Uterus (tissue), 2 donors: ENCODE results near the gene ADCY5.

ENCODE experiments used
- POLR2A ChIP-seq, 2 donors: fragments of 450-650 bp; IDR thresholded peaks; one replicate each; pipeline ENCODE4 v1.6.1; 2016; ENCODE audit warnings: antibody characterized with exemption in 2 of 2, mild to moderate bottlenecking in 1 of 2, moderate library complexity in 1 of 2
- TF ChIP-seq, protein P1 (sequence below), 4 experiments: fragments of 200-600 bp in 2 of 4; fragments of 450-650 bp in 2 of 4; sonication (generic) in 2 of 4; IDR thresholded peaks; one replicate each; pipeline ENCODE4 v1.5.1; 2016 to 2019; ENCODE audit warnings: antibody characterized with exemption in 4 of 4, mild to moderate bottlenecking in 2 of 4, moderate library complexity in 1 of 4

DNA sequence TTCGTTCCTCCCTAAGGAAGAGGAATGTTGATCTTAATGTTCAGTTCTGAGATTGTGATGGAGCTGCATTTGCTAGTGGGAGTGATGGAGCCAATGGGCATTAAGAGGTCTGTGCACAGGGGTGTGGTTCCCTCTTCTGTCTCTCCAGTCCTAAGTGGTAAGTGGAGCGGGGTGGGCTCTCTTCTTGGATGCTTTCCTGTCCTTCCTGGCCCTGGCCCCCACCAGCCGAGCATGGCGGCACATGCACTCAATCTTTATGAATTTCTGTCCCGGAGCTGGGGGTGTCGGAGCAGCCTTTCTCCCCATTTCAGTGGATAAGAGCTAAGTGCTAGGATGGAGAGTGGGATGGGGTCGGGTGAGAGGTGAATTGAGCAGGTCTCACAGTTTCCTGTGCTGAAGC, 37.6 kb upstream of the ADCY5 start:
- TF ChIP-seq POLR2A (IDR thresholded peaks at IDR 0.05): no peak
- TF ChIP-seq, protein P1, sequence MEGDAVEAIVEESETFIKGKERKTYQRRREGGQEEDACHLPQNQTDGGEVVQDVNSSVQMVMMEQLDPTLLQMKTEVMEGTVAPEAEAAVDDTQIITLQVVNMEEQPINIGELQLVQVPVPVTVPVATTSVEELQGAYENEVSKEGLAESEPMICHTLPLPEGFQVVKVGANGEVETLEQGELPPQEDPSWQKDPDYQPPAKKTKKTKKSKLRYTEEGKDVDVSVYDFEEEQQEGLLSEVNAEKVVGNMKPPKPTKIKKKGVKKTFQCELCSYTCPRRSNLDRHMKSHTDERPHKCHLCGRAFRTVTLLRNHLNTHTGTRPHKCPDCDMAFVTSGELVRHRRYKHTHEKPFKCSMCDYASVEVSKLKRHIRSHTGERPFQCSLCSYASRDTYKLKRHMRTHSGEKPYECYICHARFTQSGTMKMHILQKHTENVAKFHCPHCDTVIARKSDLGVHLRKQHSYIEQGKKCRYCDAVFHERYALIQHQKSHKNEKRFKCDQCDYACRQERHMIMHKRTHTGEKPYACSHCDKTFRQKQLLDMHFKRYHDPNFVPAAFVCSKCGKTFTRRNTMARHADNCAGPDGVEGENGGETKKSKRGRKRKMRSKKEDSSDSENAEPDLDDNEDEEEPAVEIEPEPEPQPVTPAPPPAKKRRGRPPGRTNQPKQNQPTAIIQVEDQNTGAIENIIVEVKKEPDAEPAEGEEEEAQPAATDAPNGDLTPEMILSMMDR (IDR thresholded peaks at IDR 0.05): no peak
